Keratinocyte (primary cell): ENCODE data around the gene CYP27A1.

Experiments
- CTCF ChIP-seq, 3 experiments: IDR thresholded peaks in 1 of 3; conservative IDR thresholded peaks in 1 of 3; optimal IDR thresholded peaks in 1 of 3; 2 replicates in 2 of 3; 3 replicates in 1 of 3; pipeline versions ENCODE3 to v1.5.1; 2011; ENCODE audit warnings: low read length in 3 of 3, mild to moderate bottlenecking in 3 of 3, moderate library complexity in 2 of 3, control low read depth in 1 of 3, inconsistent platforms in 1 of 3; ENCODE audit not compliant: insufficient read depth in 2 of 3; ENCODE audit errors: extremely low read depth in 1 of 3
- EZH2 ChIP-seq: IDR thresholded peaks from one replicate; pipeline ENCODE4 v1.6.1; 2012; ENCODE audit warnings: inconsistent platforms, mild to moderate bottlenecking, low read length, moderate library complexity

DNA sequence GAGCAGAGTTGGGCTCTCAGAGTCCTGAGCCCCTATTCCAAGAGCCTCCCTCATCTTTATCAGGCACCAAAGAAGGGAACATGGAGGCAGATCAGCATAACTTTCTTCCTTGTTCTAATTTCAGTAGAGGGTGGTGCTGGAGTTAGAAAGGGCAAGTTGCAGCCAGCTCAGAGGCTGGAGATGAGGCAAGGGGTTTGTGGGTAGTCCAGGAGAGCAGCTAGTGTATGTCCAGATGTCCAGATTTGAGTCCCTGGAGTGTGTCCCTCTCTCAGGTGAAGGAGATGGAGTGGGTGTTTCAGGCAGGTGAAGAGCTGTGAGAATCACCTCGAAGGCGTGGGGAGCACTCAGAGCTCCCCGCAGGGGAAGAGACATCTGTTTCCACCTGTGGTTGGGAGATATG lies 50.1 kb downstream of the CYP27A1 start:
- TF ChIP-seq CTCF (optimal IDR thresholded peaks at IDR 0.05 in 1 of 3, IDR thresholded peaks at IDR 0.05 in 1 of 3, conservative IDR thresholded peaks at IDR 0.05 in 1 of 3; ENCODE audit: extremely low read depth in 1 of 3, insufficient read depth in 2 of 3, low read length in 3 of 3) (no peak), EZH2 (no peak)
